OCI-LY7 (cell line): ENCODE data around the gene PIP5K1C. TPM values are rescaled to one million over a fixed set of nuclear protein-coding genes. Genes with fewer than 3 reads are reported as not detected.

ENCODE experiments used
- BruUV-seq: library from RNA; stranded (reverse); fragments of 400-500 nt; replicated peaks from 2 replicates; lab custom pipeline; 2021; lab: Mats Ljungman, UMichigan
- CTCF ChIA-PET: fragments of 300-600 bp; sonication (Branson Sonifier 250); formaldehyde crosslinking; loops from one replicate; lab custom pipeline; 2022; ENCODE audit warnings: antibody characterized with exemption; ENCODE audit not compliant: unreplicated experiment; lab: Charles Lee
- POLR2A ChIA-PET: fragments of 300-600 bp; sonication (Branson Sonifier 250); formaldehyde crosslinking; loops from one replicate; lab custom pipeline; 2022; ENCODE audit warnings: antibody characterized with exemption; lab: Charles Lee
- DNase-seq: peaks from one replicate; pipeline ENCODE4 v3.0.0-alpha.2; 2015; ENCODE audit warnings: low spot score
- H2AFZ ChIP-seq: fragments of 200-600 bp; sonication (generic), shearing (Covaris generic); 2 replicates; pipeline ENCODE4 v1.6.1; 2014; ENCODE audit warnings: mild to moderate bottlenecking, antibody characterized with exemption, low read length, moderate library complexity
- H3K27ac ChIP-seq: fragments of 200-600 bp; sonication (generic); 2 replicates; pipeline ENCODE4 v1.5.1; 2014; ENCODE audit warnings: mixed run types, low read depth, mild to moderate bottlenecking, moderate library complexity, low read length, inconsistent platforms; ENCODE audit not compliant: poor library complexity, severe bottlenecking
- H3K36me3 ChIP-seq: fragments of 200-600 bp; sonication (generic); 2 replicates; pipeline ENCODE4 v1.6.1; 2014; ENCODE audit warnings: mild to moderate bottlenecking, antibody characterized with exemption, low read length, moderate library complexity, mixed read lengths; ENCODE audit not compliant: insufficient read depth
- H3K4me1 ChIP-seq: fragments of 200-600 bp; sonication (generic); 2 replicates; pipeline ENCODE4 v1.5.1; 2014; ENCODE audit warnings: mild to moderate bottlenecking, low read length; ENCODE audit not compliant: insufficient read depth, poor library complexity, severe bottlenecking
- H3K4me2 ChIP-seq: fragments of 200-600 bp; sonication (generic); 2 replicates; pipeline ENCODE4 v1.6.1; 2014; ENCODE audit warnings: mild to moderate bottlenecking, low read length
- H3K4me3 ChIP-seq: fragments of 200-600 bp; sonication (generic); 2 replicates; pipeline ENCODE4 v1.5.1; 2014; ENCODE audit warnings: mild to moderate bottlenecking, low read depth, low read length; ENCODE audit not compliant: poor library complexity, severe bottlenecking
- H3K79me2 ChIP-seq: fragments of 200-600 bp; sonication (generic); 2 replicates; pipeline ENCODE4 v1.6.1; 2016; ENCODE audit warnings: low read depth, mild to moderate bottlenecking, low read length, moderate library complexity, mixed read lengths; ENCODE audit not compliant: insufficient read depth
- H3K9me2 ChIP-seq: fragments of 200-600 bp; sonication (generic); 2 replicates; pipeline ENCODE4 v1.6.1; 2016; ENCODE audit warnings: mild to moderate bottlenecking, low read length, mixed read lengths; ENCODE audit not compliant: insufficient read depth
- H3K9me3 ChIP-seq: fragments of 200-600 bp; sonication (generic); 2 replicates; pipeline ENCODE4 v1.6.1; 2014; ENCODE audit warnings: mild to moderate bottlenecking, mixed run types, low read length, mixed read lengths
- H4K20me1 ChIP-seq: fragments of 200-600 bp; sonication (generic); 2 replicates; pipeline ENCODE4 v1.6.1; 2014; ENCODE audit warnings: mild to moderate bottlenecking, antibody characterized with exemption, low read length, moderate library complexity, mixed read lengths; ENCODE audit not compliant: insufficient read depth
- EZH2phosphoT487 ChIP-seq: fragments of 200-600 bp; sonication (generic); IDR thresholded peaks from 2 replicates; pipeline ENCODE4 v1.6.1; 2018; ENCODE audit warnings: low read depth, borderline replicate concordance, mild to moderate bottlenecking, mixed run types, antibody characterized with exemption, low read length, moderate library complexity, mixed read lengths
- intact Hi-C: fragments of 100-400 bp; cut with micrococcal nuclease; formaldehyde crosslinking; loops from one replicate; pipeline ENCODE4 v1.10.0; 2022; ENCODE audit not compliant: unreplicated experiment
- total RNA-seq, 2 experiments: library from RNA; depleted of rRNA in 1 of 2; stranded (reverse); fragments of >200 nt in 1 of 2; shearing (Covaris generic) in 1 of 2; gene quantifications; 2 replicates each; pipeline ENCODE4 v1.2.3, GENCODE V29; 2014 to 2022
- TF ChIP-seq, protein P1 (sequence below): fragments of 200-600 bp; sonication (generic); conservative IDR thresholded peaks from 2 replicates; pipeline ENCODE4 v1.5.1; 2014; ENCODE audit warnings: mild to moderate bottlenecking, antibody characterized with exemption, low read length, moderate library complexity, mixed read lengths

Gene PIP5K1C
- total RNA-seq, 2 experiments from 2014 or later = 7.6 to 15.1 TPM

DNA sequence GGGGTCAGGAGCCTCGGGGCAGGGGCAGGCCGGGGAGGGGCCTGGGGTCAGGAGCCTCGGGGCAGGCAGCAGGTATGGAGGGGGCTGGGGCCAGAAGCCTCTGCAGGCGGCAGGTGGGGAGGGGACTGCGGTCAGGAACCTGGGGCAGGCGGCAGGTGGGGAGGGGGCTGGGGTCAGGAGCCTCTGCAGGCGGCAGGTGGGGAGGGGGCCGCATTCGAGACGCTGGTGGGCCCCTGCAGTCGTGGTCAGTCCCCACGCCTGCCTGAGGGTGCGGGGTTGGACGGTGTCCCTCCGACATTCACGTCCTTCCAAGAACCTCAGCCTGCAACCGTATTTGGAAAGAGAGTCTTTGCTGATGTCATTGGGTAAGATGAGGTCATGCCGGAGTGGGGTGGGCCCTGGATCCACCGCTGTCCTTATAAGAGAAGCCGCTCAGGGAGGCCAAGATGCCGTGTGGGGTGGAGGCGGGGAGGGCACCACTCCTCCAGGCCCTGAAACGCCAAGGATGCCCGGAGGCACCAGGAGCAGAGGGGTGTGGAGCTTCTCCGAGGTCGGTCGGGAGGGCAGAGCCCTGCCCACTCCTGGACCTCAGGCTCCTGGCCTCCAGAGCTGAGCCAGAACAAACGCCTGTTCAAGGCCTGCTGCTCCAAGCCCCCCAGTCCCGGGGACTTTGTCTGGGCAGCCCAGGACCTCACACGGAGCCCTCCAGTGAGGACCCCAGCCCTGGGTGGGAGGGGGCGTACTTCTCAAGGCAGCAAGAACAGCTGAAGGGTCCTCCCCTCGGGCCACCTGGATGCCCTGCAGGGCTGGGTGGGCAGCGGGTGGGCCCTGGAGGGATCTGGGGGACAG lies 30.1 kb downstream of the PIP5K1C start:
- Histone ChIP-seq H4K20me1 (0 out of 2 replicates have a peak, but pooled peaks cover 4% of the 10 kb centered on the region), H3K79me2 (no peaks in the 10 kb centered on the region), H3K27ac (no peak overlapping the region), H3K9me2 (no peaks in the 10 kb centered on the region), H3K9me3 (no peaks in the 10 kb centered on the region), H2AFZ (no peak overlapping the region), H3K4me3 (no peak overlapping the region), H3K36me3 (no peaks in the 10 kb centered on the region), H3K4me2 (no peak overlapping the region), H3K4me1 (peaks cover 20% of the 10 kb centered on the region)
- no TSS peak for BruUV-seq
- intact Hi-C loops = no loop called here
- POLR2A ChIA-PET = no interaction called here
- CTCF ChIA-PET = no interaction called here
- no peak for DNase-seq
- TF ChIP-seq EZH2phosphoT487 = no peak
- TF ChIP-seq, protein P1, sequence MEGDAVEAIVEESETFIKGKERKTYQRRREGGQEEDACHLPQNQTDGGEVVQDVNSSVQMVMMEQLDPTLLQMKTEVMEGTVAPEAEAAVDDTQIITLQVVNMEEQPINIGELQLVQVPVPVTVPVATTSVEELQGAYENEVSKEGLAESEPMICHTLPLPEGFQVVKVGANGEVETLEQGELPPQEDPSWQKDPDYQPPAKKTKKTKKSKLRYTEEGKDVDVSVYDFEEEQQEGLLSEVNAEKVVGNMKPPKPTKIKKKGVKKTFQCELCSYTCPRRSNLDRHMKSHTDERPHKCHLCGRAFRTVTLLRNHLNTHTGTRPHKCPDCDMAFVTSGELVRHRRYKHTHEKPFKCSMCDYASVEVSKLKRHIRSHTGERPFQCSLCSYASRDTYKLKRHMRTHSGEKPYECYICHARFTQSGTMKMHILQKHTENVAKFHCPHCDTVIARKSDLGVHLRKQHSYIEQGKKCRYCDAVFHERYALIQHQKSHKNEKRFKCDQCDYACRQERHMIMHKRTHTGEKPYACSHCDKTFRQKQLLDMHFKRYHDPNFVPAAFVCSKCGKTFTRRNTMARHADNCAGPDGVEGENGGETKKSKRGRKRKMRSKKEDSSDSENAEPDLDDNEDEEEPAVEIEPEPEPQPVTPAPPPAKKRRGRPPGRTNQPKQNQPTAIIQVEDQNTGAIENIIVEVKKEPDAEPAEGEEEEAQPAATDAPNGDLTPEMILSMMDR = no peak

DNA sequence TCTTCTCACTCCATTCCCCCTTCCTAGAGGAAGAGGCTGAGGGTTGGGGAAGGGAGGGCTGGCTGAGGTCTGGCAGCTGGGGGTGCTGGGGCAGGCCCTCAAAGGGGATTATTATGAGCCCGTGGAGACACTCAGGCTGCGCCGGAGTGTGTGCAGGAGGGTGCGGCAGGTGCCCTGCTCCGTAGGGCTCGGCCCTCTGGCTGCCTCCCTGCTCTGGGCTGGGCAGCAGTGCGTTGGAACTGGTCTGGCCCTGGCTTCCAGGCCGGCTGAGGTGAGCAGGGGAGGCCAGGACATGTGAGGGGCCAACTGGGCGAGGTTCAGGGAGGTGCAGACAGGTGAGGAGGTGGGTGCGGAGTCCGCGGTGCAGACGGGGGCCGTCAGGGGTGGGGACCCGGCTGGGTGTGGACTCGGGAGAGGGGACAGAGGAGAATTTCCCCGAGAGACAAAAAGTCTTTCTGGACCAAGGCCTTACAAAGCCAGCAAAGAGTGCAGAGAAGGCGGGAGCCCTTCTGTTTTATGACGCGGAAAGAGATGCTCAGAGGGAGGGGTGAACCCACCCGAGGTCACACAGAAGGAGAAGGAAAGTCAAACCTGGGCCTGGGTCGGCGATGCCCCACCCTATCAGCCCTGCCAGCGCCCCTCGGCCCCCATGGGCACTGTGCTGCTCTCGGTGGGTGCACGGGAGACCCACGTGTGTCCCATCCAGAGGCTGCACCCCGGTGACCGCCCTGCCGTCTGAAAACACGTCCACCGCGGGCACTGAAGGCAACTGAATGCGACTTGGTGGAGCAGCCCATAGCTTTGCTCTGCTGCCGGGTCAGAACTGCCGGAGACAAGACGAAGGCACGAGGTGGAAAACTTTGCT lies 31.0 kb downstream of the PIP5K1C start:
- no peak overlapping the region for H3K4me2 ChIP-seq
- no peak for TF ChIP-seq EZH2phosphoT487
- TF ChIP-seq, protein P1 = no peak
- BruUV-seq = no TSS peak
- no peak overlapping the region for H3K4me3 ChIP-seq
- no peak overlapping the region for H3K27ac ChIP-seq
- no peak for DNase-seq
- POLR2A ChIA-PET = no interaction called here
- CTCF ChIA-PET = no interaction called here
- H3K9me3 ChIP-seq = no peaks in the 10 kb centered on the region
- H4K20me1 ChIP-seq = no peaks in the 10 kb centered on the region
- H3K36me3 ChIP-seq = no peaks in the 10 kb centered on the region
- intact Hi-C loops = no loop called here
- no peak overlapping the region for H2AFZ ChIP-seq
- H3K9me2 ChIP-seq = no peaks in the 10 kb centered on the region
- H3K79me2 ChIP-seq = no peaks in the 10 kb centered on the region
- H3K4me1 ChIP-seq = peaks cover 29% of the 10 kb centered on the region
